ENCODE measurements around the gene ZFP3. TPM values are rescaled to one million over a fixed set of nuclear protein-coding genes. Genes with fewer than 3 reads are reported as not detected.

The ZFP3 gene
- total and polyA plus RNA-seq, 2 donors (not counting 3 experiments of a cell fraction or from before 2014, with no cell fraction given), result 1.7 TPM

DNA sequence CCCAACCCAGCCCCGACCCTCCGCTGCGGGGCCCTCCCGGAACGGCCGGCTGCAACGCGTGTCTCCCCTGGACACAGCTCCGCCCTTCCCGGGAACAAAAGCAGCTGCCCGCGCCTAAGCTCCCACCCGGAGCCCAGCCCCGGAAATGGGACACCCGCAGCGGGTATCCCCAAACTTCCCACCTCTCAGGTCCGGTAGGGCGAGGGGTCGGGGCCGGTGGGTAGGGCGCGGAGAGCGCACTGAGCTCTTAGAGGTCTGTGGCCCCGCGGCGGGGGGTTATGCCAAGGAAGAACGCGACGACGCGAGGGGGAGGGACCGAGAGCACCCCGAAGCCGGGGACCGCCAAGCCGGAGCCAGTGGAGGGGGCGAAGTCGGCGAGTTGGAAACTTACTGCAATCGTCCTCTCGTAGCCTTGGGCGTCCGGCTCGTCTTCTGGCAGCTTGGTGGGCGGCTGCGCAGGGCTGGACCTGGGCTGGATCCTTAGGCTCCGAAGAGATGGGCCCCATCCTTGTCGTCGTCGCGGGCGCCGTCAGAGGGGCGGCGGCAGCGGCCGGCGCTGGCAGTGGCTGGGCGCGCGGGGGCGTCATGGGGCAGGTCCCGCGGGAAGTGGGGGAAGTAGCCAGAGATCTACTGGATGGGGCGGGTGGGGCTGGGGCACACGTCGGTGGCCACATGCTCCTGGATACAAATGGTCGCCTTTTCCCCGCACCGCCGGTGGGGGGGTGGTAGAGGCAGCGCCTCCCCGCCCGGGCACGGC lies 44.5 kb downstream of the ZFP3 start:
- Histone ChIP-seq H3K9me3 (replicated peaks; ENCODE audit: control insufficient read depth, insufficient read depth, low read length) (no peaks in the 10 kb centered on the region), H3K9me1 (replicated peaks; ENCODE audit: control insufficient read depth, extremely low read depth, insufficient read depth, low read length) (no peaks in the 10 kb centered on the region), H3K27me3 (ENCODE audit: control insufficient read depth in 2 of 2, insufficient read depth in 2 of 2, low read length in 2 of 2) (peaks cover 21 to 24% of the 10 kb centered on the region in 2 experiments), H3K79me2 (ENCODE audit: control insufficient read depth, insufficient read depth, low read length) (no peaks in the 10 kb centered on the region), H2AFZ (ENCODE audit: low read depth, low read length) (peak overlapping the region; percentile 64), H4K20me1 (replicated peaks; ENCODE audit: control insufficient read depth, extremely low read depth, insufficient read depth, low read length) (no peaks in the 10 kb centered on the region), H3K4me3 (replicated peaks in 1 of 3; ENCODE audit: insufficient read depth in 1 of 3, low read depth in 1 of 3, low read length in 3 of 3) (peak overlapping the region in 1 of 3 experiments; percentile 14), H3K27ac (ENCODE audit: insufficient read depth, low read depth, low read length) (no peak overlapping the region), H3K9ac (replicated peaks; ENCODE audit: extremely low read depth, insufficient read depth, low read length) (no peak overlapping the region), H3K36me3 (ENCODE audit: control insufficient read depth in 2 of 2, extremely low read depth in 1 of 2, insufficient read depth in 2 of 2, low read length in 2 of 2) (no peaks in the 10 kb centered on the region), H3K4me2 (ENCODE audit: insufficient read depth, low read length) (no peak overlapping the region), H3K4me1 (ENCODE audit: control insufficient read depth, extremely low read depth, insufficient read depth, low read length) (no peaks in the 10 kb centered on the region)
- intact Hi-C loops (cut with micrococcal nuclease), result no loop called here
- ChIA-PET POLR2A (no interaction called here), CTCF (no interaction called here)
- BruUV-seq (replicated peaks), result no TSS peak
- dilution Hi-C loops (cut with MboI; ENCODE audit: extremely low pct_ligation_motif_present, low sequenced_read_pairs), result no loop called here
- FAIRE-seq (no peak), DNase-seq (ENCODE audit: low read depth, low spot score) (no peak)
- no peak for TF ChIP-seq MYC (IDR thresholded peaks at IDR 0.05; ENCODE audit: low read depth, low read length)
- peak; percentile 76 for TF ChIP-seq EZH2 (IDR thresholded peaks at IDR 0.05; ENCODE audit: borderline replicate concordance, low read depth, low read length, severe bottlenecking)

DNA sequence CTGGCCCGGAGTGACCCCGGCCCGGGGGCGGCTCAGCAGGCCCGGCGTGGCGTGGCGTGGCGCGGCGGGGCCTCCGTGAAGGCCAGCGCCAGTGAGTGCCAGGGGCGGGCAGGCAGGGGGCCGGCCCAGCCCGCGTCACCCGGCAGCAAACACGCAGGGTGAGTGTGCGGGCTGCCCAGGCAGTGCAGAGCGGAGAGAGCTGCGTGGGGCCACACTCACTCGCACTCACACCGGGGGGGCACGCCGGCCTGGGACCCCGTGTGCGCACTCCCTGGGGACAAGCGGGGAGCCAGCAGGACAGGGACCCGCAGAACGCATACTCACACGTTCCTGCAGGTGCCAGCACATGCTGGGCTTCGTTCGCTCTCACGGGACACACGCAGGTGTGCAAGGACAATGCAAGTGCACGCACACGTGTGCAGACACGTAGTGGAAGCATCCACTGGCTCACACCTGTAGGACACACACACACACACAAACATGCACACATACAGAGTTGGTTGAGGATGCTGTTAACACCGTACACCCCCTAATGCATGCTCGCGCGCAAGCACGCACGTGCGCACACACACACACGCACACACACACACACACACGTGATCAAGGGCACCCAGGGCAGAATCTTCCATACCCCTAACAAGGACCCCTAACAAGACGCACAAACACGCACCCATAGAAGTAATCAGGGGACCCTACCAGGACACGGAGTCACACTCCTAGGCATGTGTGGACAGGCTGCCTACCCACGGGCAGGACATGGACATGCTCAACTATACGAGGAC lies 45.3 kb downstream of the ZFP3 start:
- H3K27ac ChIP-seq (ENCODE audit: insufficient read depth, low read depth, low read length), result no peak overlapping the region
- H3K4me2 ChIP-seq (ENCODE audit: insufficient read depth, low read length), result no peak overlapping the region
- no peak overlapping the region for H3K4me3 ChIP-seq (replicated peaks in 1 of 3; ENCODE audit: insufficient read depth in 1 of 3, low read depth in 1 of 3, low read length in 3 of 3)
- no peaks in the 10 kb centered on the region for H4K20me1 ChIP-seq (replicated peaks; ENCODE audit: control insufficient read depth, extremely low read depth, insufficient read depth, low read length)
- H3K9me1 ChIP-seq (replicated peaks; ENCODE audit: control insufficient read depth, extremely low read depth, insufficient read depth, low read length), result no peaks in the 10 kb centered on the region
- no TSS peak for BruUV-seq (replicated peaks)
- FAIRE-seq (no peak), DNase-seq (ENCODE audit: low read depth, low spot score) (no peak)
- dilution Hi-C loops (cut with MboI; ENCODE audit: extremely low pct_ligation_motif_present, low sequenced_read_pairs) (no loop called here), intact Hi-C loops (cut with micrococcal nuclease) (no loop called here)
- no peaks in the 10 kb centered on the region for H3K4me1 ChIP-seq (ENCODE audit: control insufficient read depth, extremely low read depth, insufficient read depth, low read length)
- TF ChIP-seq FOS (IDR thresholded peaks at IDR 0.05; ENCODE audit: borderline replicate concordance, insufficient read depth, low read length) (no peak), EZH2 (IDR thresholded peaks at IDR 0.05; ENCODE audit: borderline replicate concordance, low read depth, low read length, severe bottlenecking) (no peak), GATA2 (IDR thresholded peaks at IDR 0.05; ENCODE audit: insufficient read depth, insufficient read length, low read depth, low read length) (no peak), MYC (IDR thresholded peaks at IDR 0.05; ENCODE audit: low read depth, low read length) (no peak), POLR2A (IDR thresholded peaks at IDR 0.05; ENCODE audit: low read depth, low read length) (no peak), POLR2AphosphoS5 (IDR thresholded peaks at IDR 0.05; ENCODE audit: insufficient read depth, low read depth, low read length) (no peak), JUN (IDR thresholded peaks at IDR 0.05; ENCODE audit: borderline replicate concordance, insufficient read depth, insufficient read length, low read depth) (no peak)
- TF ChIP-seq, protein P1, sequence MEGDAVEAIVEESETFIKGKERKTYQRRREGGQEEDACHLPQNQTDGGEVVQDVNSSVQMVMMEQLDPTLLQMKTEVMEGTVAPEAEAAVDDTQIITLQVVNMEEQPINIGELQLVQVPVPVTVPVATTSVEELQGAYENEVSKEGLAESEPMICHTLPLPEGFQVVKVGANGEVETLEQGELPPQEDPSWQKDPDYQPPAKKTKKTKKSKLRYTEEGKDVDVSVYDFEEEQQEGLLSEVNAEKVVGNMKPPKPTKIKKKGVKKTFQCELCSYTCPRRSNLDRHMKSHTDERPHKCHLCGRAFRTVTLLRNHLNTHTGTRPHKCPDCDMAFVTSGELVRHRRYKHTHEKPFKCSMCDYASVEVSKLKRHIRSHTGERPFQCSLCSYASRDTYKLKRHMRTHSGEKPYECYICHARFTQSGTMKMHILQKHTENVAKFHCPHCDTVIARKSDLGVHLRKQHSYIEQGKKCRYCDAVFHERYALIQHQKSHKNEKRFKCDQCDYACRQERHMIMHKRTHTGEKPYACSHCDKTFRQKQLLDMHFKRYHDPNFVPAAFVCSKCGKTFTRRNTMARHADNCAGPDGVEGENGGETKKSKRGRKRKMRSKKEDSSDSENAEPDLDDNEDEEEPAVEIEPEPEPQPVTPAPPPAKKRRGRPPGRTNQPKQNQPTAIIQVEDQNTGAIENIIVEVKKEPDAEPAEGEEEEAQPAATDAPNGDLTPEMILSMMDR (IDR thresholded peaks at IDR 0.05; ENCODE audit: extremely low read depth in 1 of 2, insufficient read depth in 1 of 2, low read depth in 1 of 2, low read length in 2 of 2), result no peak
- TF ChIP-seq, protein P2, sequence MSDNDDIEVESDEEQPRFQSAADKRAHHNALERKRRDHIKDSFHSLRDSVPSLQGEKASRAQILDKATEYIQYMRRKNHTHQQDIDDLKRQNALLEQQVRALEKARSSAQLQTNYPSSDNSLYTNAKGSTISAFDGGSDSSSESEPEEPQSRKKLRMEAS (IDR thresholded peaks at IDR 0.05; ENCODE audit: insufficient read depth, insufficient read length), result no peak
- no peaks in the 10 kb centered on the region for H3K9me3 ChIP-seq (replicated peaks; ENCODE audit: control insufficient read depth, insufficient read depth, low read length)
- ChIA-PET POLR2A (no interaction called here), CTCF (no interaction called here)
- H3K27me3 ChIP-seq (ENCODE audit: control insufficient read depth in 2 of 2, insufficient read depth in 2 of 2, low read length in 2 of 2), result peaks cover 18 to 20% of the 10 kb centered on the region in 2 experiments
- no peaks in the 10 kb centered on the region for H3K36me3 ChIP-seq (ENCODE audit: control insufficient read depth in 2 of 2, extremely low read depth in 1 of 2, insufficient read depth in 2 of 2, low read length in 2 of 2)
- no peak overlapping the region for H2AFZ ChIP-seq (ENCODE audit: low read depth, low read length)
- H3K9ac ChIP-seq (replicated peaks; ENCODE audit: extremely low read depth, insufficient read depth, low read length), result no peak overlapping the region
- H3K79me2 ChIP-seq (ENCODE audit: control insufficient read depth, insufficient read depth, low read length), result no peaks in the 10 kb centered on the region
